NCI-H82 treated with DMSO at 0.1 percent for 48 hours (cell line): ENCODE measurements around the gene CD6.
"Not testable (repeated sequence)": the region's sequence is repeated elsewhere in the genome, so short reads cannot be mapped to it uniquely, and the experiment has no call there.

Experiments used
- DNase-seq: peaks from one replicate; lab custom pipeline; 2025; ENCODE audit not compliant: unreplicated experiment; lab: John Stamatoyannopoulos, UW

The CD6 gene

DNA sequence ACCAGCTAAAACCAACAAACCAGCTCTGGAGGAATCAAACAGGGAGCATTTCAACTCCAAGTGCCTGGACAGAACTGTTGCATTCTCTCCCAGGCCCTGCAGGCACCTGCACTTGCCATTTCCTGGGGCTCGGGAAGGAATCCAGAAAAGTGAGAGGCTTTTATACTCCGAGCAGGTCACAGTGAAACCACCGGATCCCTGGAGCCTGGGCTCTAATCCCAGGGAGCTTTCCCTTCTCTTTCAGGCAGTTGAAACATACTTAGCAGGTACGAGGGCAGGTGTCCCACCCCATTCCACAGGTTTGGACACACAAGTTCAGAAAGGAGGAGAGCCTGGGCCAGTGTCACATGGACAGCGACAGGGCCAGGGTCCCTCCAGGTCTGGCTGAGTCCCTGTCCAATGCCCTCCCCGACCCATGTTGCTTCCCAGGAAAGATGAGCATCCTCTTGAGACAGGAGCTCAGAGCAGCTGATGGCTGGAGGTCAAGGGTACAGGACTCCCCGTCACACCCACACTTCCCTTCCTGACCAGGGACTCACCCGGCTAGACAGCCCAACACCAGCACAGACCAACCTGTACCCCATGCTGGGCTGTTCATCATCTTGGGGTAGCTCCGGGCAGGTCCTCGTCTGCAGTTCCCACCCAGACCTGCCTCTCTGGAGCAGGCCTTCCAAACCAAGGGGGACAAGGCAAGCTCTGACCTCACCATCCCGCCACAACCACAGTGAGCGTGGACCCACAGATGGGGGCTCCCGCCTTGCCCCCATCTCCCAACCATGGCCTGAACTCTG, 80.9 kb downstream of the CD6 start:
- DNase-seq: no peak

DNA sequence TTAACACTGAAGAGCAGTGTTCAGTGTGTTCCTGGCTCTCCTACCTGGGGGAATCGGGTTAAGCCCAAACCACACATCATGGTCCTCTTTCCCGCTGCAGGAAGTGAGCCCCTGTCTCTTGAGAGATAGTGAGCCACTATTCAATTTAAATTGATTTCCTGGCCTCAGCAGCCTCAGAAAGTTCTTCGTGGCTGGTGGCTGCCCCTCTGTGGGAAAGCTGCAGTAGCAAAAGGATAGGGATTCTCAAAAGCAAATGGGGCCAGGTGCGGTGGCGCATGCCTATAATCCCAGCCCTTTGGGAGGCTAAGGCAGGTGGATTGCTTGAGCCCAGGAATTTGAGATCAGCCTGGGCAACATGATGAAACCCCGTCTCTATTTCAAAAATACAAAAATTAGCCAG, 81.7 kb downstream of the CD6 start:
- no peak for DNase-seq

GRCh38 chr11:61054513-61054912, 83.0 kb downstream of the CD6 start:
- no peak for DNase-seq

DNA sequence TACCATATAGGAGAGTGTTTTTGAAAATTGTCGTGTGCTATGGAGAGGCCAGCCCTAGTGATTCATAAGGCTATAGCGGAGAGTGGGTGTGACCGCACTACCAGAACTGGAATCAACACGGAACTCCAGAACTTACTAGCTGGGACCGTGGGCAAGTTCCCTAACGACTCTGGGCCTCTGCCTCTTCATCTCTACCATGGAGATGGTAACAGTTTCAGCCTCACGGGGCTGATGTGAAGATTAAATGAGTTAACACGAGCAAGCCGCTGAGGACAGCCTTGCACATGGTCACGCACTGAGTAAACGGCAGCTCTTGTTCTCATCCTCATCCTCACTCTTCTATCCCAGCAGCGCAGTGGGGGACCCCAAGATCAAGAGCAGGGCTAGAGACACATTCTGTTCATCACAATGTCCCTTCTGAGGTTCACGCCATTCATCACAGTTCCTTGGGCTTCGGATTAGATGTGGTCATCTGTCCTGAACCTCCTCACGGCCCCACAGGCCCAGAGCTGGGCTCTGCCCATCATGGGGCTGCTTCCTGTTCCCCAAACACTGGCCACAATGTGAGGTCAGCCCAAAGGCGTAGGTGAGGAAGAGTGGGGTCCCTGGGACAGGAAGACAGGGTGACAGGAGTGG, 83.6 kb downstream of the CD6 start:
- no peak for DNase-seq

GRCh38 chr11:61055776-61056175, 84.3 kb downstream of the CD6 start:
- DNase-seq: no peak

DNA sequence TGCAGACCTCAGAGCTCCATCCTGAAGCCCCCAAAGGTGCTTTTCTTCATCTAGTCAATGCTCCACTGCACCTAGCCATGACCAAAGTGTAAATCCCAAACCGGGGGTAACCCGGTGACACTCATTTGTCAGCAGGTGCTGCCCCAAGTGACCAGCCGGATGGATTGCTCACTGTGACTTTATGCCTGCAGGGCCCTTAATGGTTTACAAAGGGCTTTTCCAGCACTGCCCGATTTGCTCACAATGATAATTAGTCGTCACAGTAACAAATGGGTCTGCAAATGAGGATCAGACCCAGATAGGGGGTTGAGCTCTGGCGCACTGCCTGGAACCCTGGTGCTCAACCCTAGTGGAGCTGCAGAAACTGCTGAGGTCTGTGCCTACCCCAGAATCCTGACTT, 85.1 kb downstream of the CD6 start:
- no peak for DNase-seq

- DNase-seq: no peak
Observed at GRCh38 chr11:61056981-61057380, 85.5 kb downstream of the CD6 start.

GRCh38 chr11:61057615-61058014, 86.1 kb downstream of the CD6 start:
- DNase-seq: no peak

DNA sequence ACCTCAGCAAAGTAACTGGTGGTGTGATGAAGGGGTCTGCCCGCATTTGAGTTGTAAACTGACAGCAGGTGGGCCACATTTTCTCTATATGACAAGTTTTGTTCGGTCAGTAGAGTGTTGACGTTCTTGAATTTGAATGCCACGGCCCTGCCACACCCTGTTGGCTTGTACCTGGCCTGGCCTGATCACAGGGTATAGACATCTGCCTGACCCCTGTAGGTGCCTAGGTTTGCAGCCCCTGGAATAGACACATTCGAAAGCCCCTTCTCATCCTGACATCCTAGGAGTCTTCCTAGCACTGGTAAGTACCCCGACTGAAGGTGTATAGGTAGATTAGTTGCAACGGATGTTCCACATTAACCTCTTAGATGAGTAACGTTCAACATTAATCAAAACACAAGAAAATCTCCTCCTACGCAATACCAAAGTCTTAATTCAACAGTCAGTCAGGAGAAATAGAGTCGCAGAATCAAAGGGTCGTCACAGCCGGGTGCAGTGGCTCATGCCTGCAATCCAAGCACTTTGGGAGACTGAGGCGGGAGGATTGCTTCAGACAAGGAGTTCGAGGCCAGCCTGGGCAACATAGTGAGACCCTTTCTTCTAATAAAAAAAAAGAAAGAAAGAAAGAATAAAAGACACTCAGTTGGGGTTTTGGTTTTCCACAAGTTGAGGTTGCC, 87.2 kb downstream of the CD6 start:
- DNase-seq: no peak

- DNase-seq: no peak
Observed at GRCh38 chr11:61059260-61059752, 87.8 kb downstream of the CD6 start.

GRCh38 chr11:61061081-61061826, 89.8 kb downstream of the CD6 start:
- DNase-seq: no peak

GRCh38 chr11:61062181-61062930, 90.9 kb downstream of the CD6 start:
- no peak for DNase-seq

GRCh38 chr11:61065236-61065635, 93.8 kb downstream of the CD6 start:
- DNase-seq: not testable (repeated sequence)

- DNase-seq: no peak
Observed at GRCh38 chr11:61065955-61066638, 94.6 kb downstream of the CD6 start.

- DNase-seq: no peak
Observed at GRCh38 chr11:61066645-61067044, 95.2 kb downstream of the CD6 start.

- DNase-seq: peak; percentile 28
Observed at GRCh38 chr11:61067782-61068446, 96.4 kb downstream of the CD6 start.

- DNase-seq: no peak
Observed at GRCh38 chr11:61068581-61068980, 97.1 kb downstream of the CD6 start.

- no peak for DNase-seq
Observed at GRCh38 chr11:61069427-61069826, 97.9 kb downstream of the CD6 start.
